ENCODE results near the gene MARF1. TPM values are rescaled to one million over a fixed set of nuclear protein-coding genes. Genes with fewer than 3 reads are reported as not detected.

MARF1 gene
- total and polyA plus RNA-seq, 2 experiments from 2014 or later: 6.6 to 14.1 TPM

GRCh38 chr16:15641753-15642556 is 999 bp downstream of the MARF1 start:
- Histone ChIP-seq H3K4me3 (peak overlapping the region; percentile 74), H3K27ac (peak overlapping the region; percentile 94), H3K4me1 (ENCODE audit: low read depth) (peaks cover 6% of the 10 kb centered on the region), H3K9me3 (ENCODE audit: low read depth) (no peaks in the 10 kb centered on the region), H3K36me3 (peaks cover 18% of the 10 kb centered on the region), H3K27me3 (no peaks in the 10 kb centered on the region)
- no peak for DNase-seq (ENCODE audit: low read depth in 1 of 2, low spot score in 1 of 2)
- TF ChIP-seq CTCF (IDR thresholded peaks at IDR 0.05; ENCODE audit: low read depth, low read length): no peak

- no peak for DNase-seq (ENCODE audit: low read depth in 1 of 2, low spot score in 1 of 2)
- Histone ChIP-seq H3K4me3 (no peak overlapping the region), H3K9me3 (ENCODE audit: low read depth) (no peaks in the 10 kb centered on the region), H3K27me3 (no peaks in the 10 kb centered on the region), H3K27ac (no peak overlapping the region), H3K4me1 (ENCODE audit: low read depth) (peaks cover 6% of the 10 kb centered on the region), H3K36me3 (peaks cover 24% of the 10 kb centered on the region)
- no peak for TF ChIP-seq CTCF (IDR thresholded peaks at IDR 0.05; ENCODE audit: low read depth, low read length)
These were observed 2.0 kb downstream of the MARF1 start for GRCh38 chr16:15640966-15641365.

- DNase-seq (ENCODE audit: low read depth in 1 of 2, low spot score in 1 of 2): no peak
- no peak overlapping the region for H3K4me3 ChIP-seq
- TF ChIP-seq CTCF (IDR thresholded peaks at IDR 0.05; ENCODE audit: low read depth, low read length): no peak
- H3K4me1 ChIP-seq (ENCODE audit: low read depth): peaks cover 6% of the 10 kb centered on the region
- H3K27me3 ChIP-seq: no peaks in the 10 kb centered on the region
- H3K27ac ChIP-seq: no peak overlapping the region
- H3K9me3 ChIP-seq (ENCODE audit: low read depth): no peaks in the 10 kb centered on the region
- peaks cover 43% of the 10 kb centered on the region for H3K36me3 ChIP-seq
These were observed 3.8 kb downstream of the MARF1 start for GRCh38 chr16:15639061-15639568.

GRCh38 chr16:15636392-15636873 is 6.5 kb downstream of the MARF1 start:
- peaks cover 66% of the 10 kb centered on the region for H3K36me3 ChIP-seq

GRCh38 chr16:15635926-15636325 is 7.0 kb downstream of the MARF1 start:
- H3K9me3 ChIP-seq (ENCODE audit: low read depth): no peaks in the 10 kb centered on the region
- H3K36me3 ChIP-seq: peaks cover 70% of the 10 kb centered on the region
- H3K27ac ChIP-seq: no peak overlapping the region
- H3K27me3 ChIP-seq: no peaks in the 10 kb centered on the region
- no peak overlapping the region for H3K4me3 ChIP-seq
- no peak for TF ChIP-seq CTCF (IDR thresholded peaks at IDR 0.05; ENCODE audit: low read depth, low read length)
- DNase-seq (ENCODE audit: low read depth in 1 of 2, low spot score in 1 of 2): no peak
- no peaks in the 10 kb centered on the region for H3K4me1 ChIP-seq (ENCODE audit: low read depth)

More at GRCh38 chr16:15636392-15636873, 6.5 kb downstream of the MARF1 start:
- Histone ChIP-seq H3K4me1 (ENCODE audit: low read depth) (no peaks in the 10 kb centered on the region), H3K9me3 (ENCODE audit: low read depth) (no peaks in the 10 kb centered on the region), H3K4me3 (no peak overlapping the region), H3K27ac (no peak overlapping the region), H3K27me3 (no peaks in the 10 kb centered on the region)
- no peak for DNase-seq (ENCODE audit: low read depth in 1 of 2, low spot score in 1 of 2)
- TF ChIP-seq CTCF (IDR thresholded peaks at IDR 0.05; ENCODE audit: low read depth, low read length): no peak

Measured in cardiac muscle cell (in vitro differentiated cells and primary cell).